ENCODE data around the gene AFAP1L1.

Gene AFAP1L1

DNA sequence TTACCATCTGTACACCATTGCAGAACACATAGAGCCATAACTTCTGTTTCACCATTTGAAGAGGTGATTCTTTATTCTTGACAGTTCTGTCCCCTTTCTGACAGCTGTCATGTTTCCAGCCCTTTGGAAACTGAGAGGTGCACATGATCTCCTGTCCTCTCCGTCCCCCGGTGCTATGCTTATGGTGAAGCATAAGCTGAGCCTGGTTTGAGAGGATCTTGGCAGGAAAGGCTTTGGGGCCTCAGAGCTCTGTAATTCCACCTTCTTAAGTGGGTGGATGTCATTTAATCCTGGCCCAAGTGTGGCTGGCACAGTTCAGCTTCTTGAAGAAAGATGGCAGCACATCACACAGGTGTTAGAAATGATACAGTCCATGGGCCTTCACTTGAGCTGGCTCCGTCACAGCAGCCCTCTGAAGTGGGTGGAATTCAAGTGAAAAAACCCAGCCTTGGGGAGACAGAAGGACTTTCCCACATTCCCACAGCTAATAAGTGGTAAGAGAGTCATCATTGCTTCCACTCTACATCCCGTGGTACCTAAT, 43.0 kb downstream of the AFAP1L1 start:
- Histone ChIP-seq H3K4me2 (ENCODE audit: low read length, poor library complexity, severe bottlenecking) (no peak overlapping the region), H2BK12ac (ENCODE audit: low read length in 2 of 2) (no peak overlapping the region), H3K23ac (ENCODE audit: low read length in 2 of 2) (no peak overlapping the region), H4K8ac (ENCODE audit: low read length) (no peak overlapping the region), H3K79me1 (replicated peaks; ENCODE audit: low read length, poor library complexity, severe bottlenecking) (no peaks in the 10 kb centered on the region), H2BK120ac (ENCODE audit: low read depth, low read length) (no peak overlapping the region), H3K36me3 (ENCODE audit: control insufficient read depth in 1 of 2, insufficient read depth in 2 of 2, low read depth in 1 of 2, low read length in 2 of 2) (peaks cover 16 to 33% of the 10 kb centered on the region in 2 experiments), H3K4me3 (ENCODE audit: insufficient read depth in 1 of 2, low read depth in 1 of 2, low read length in 2 of 2) (no peak overlapping the region), H2AFZ (ENCODE audit: low read depth, low read length) (no peak overlapping the region), H3K9me3 (ENCODE audit: control insufficient read depth, low read length) (no peaks in the 10 kb centered on the region), H2BK15ac (ENCODE audit: low read depth, poor library complexity, severe bottlenecking) (no peak overlapping the region), H3K27ac (ENCODE audit: low read length, poor library complexity, severe bottlenecking) (no peak overlapping the region), H3K27me3 (ENCODE audit: control insufficient read depth in 1 of 2, insufficient read depth in 1 of 2, low read length in 2 of 2) (no peaks in the 10 kb centered on the region), H3K18ac (ENCODE audit: low read depth in 1 of 2, low read length in 2 of 2) (no peak overlapping the region), H3K4me1 (ENCODE audit: control insufficient read depth, insufficient read depth, low read depth, low read length) (peaks cover 8% of the 10 kb centered on the region), H3K14ac (ENCODE audit: low read length in 2 of 2) (no peak overlapping the region), H2AK5ac (ENCODE audit: low read length, severe bottlenecking) (no peak overlapping the region), H2BK5ac (ENCODE audit: low read depth, low read length, poor library complexity, severe bottlenecking) (no peak overlapping the region), H4K91ac (ENCODE audit: low read length) (no peak overlapping the region), H3K4ac (ENCODE audit: low read depth in 1 of 2, low read length in 2 of 2) (no peak overlapping the region), H3K9ac (ENCODE audit: low read length) (no peak overlapping the region)
- 94% methylated on average over 4 of the region's 4 CpGs for WGBS
- DNase-seq, result no peak

DNA sequence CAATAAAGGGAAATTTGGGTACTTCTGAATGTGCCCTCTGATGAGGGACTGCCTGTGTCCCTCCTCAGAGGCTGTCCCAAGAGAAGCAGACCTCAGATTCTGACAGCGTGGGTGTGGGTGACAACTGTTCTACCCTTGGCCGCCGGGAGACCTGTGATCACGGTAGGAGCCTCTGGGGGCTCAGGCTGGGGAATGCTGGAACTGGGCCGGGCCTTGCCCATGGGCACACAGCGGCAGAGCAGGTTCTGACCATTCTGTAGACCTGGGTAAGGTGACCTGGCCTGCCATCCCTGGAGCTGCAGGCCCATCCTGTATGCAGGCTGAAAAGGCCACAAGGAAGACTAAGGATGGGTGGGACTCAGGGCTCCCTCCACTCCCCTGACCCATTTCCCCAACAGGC, 44.1 kb downstream of the AFAP1L1 start:
- Histone ChIP-seq H3K14ac (ENCODE audit: low read length in 2 of 2) (no peak overlapping the region), H3K36me3 (ENCODE audit: control insufficient read depth in 1 of 2, insufficient read depth in 2 of 2, low read depth in 1 of 2, low read length in 2 of 2) (peaks cover 14 to 29% of the 10 kb centered on the region in 2 experiments), H3K4me2 (ENCODE audit: low read length, poor library complexity, severe bottlenecking) (no peak overlapping the region), H3K4me1 (ENCODE audit: control insufficient read depth, insufficient read depth, low read depth, low read length) (peaks cover 16% of the 10 kb centered on the region), H3K27ac (ENCODE audit: low read length, poor library complexity, severe bottlenecking) (no peak overlapping the region), H2BK5ac (ENCODE audit: low read depth, low read length, poor library complexity, severe bottlenecking) (no peak overlapping the region), H3K9ac (ENCODE audit: low read length) (no peak overlapping the region), H3K23ac (ENCODE audit: low read length in 2 of 2) (no peak overlapping the region), H2AK5ac (ENCODE audit: low read length, severe bottlenecking) (no peak overlapping the region), H3K4me3 (ENCODE audit: insufficient read depth in 1 of 2, low read depth in 1 of 2, low read length in 2 of 2) (no peak overlapping the region), H3K4ac (ENCODE audit: low read depth in 1 of 2, low read length in 2 of 2) (no peak overlapping the region), H2BK15ac (ENCODE audit: low read depth, poor library complexity, severe bottlenecking) (no peak overlapping the region), H4K8ac (ENCODE audit: low read length) (no peak overlapping the region), H3K18ac (ENCODE audit: low read depth in 1 of 2, low read length in 2 of 2) (no peak overlapping the region), H2BK120ac (ENCODE audit: low read depth, low read length) (no peak overlapping the region), H4K91ac (ENCODE audit: low read length) (no peak overlapping the region), H3K79me1 (replicated peaks; ENCODE audit: low read length, poor library complexity, severe bottlenecking) (no peaks in the 10 kb centered on the region), H2BK12ac (ENCODE audit: low read length in 2 of 2) (no peak overlapping the region), H3K27me3 (ENCODE audit: control insufficient read depth in 1 of 2, insufficient read depth in 1 of 2, low read length in 2 of 2) (no peaks in the 10 kb centered on the region), H3K9me3 (ENCODE audit: control insufficient read depth, low read length) (no peaks in the 10 kb centered on the region), H2AFZ (ENCODE audit: low read depth, low read length) (no peak overlapping the region)
- 95% methylated on average over 6 of the region's 6 CpGs for WGBS
- no peak for DNase-seq

DNA sequence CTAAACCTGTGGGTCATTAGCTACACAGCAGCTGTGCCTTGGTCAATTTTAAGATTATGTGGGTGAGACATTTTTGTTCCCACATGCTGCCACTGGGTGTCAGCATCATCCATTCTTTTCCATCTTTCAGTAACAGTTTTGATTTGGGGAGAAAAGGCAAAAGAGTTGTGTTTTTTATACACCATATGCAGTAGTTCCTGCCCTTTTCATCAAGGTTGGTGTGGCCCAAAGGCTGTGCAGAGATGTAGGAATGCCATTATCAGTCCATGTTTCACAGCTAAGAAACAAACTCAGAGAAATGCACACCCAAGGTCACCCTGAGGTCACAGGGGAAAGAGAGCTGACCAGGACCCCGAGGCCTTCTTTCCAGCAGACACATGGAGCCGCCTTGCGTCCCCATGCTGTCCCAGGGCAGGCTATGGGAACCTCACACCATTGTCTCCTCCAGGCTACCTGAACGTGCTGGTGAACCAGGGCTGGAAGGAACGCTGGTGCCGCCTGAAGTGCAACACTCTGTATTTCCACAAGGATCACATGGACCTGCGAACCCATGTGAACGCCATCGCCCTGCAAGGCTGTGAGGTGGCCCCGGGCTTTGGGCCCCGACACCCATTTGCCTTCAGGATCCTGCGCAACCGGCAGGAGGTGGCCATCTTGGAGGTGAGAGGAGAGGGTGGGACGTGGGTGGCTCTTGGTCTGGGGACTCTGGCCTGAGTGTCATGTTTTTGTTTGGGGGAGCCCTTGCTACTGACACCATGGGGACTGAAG, 45.8 kb downstream of the AFAP1L1 start:
- Histone ChIP-seq H3K36me3 (ENCODE audit: control insufficient read depth in 1 of 2, insufficient read depth in 2 of 2, low read depth in 1 of 2, low read length in 2 of 2) (peaks cover 6 to 16% of the 10 kb centered on the region in 2 experiments), H2AFZ (ENCODE audit: low read depth, low read length) (no peak overlapping the region), H3K4ac (ENCODE audit: low read depth in 1 of 2, low read length in 2 of 2) (peak overlapping the region; percentile 6 to 10), H3K79me1 (replicated peaks; ENCODE audit: low read length, poor library complexity, severe bottlenecking) (no peaks in the 10 kb centered on the region), H3K27me3 (ENCODE audit: control insufficient read depth in 1 of 2, insufficient read depth in 1 of 2, low read length in 2 of 2) (no peaks in the 10 kb centered on the region), H2AK5ac (ENCODE audit: low read length, severe bottlenecking) (peak overlapping the region; percentile 26), H3K9me3 (ENCODE audit: control insufficient read depth, low read length) (no peaks in the 10 kb centered on the region), H2BK12ac (ENCODE audit: low read length in 2 of 2) (peak overlapping the region; percentile 71 to 91), H3K4me1 (ENCODE audit: control insufficient read depth, insufficient read depth, low read depth, low read length) (peaks cover 12% of the 10 kb centered on the region), H3K18ac (ENCODE audit: low read depth in 1 of 2, low read length in 2 of 2) (peak overlapping the region in 1 of 2 experiments; percentile 29), H3K4me3 (ENCODE audit: insufficient read depth in 1 of 2, low read depth in 1 of 2, low read length in 2 of 2) (no peak overlapping the region), H3K27ac (ENCODE audit: low read length, poor library complexity, severe bottlenecking) (no peak overlapping the region), H4K91ac (ENCODE audit: low read length) (peak overlapping the region; percentile 70), H2BK120ac (ENCODE audit: low read depth, low read length) (no peak overlapping the region), H3K23ac (ENCODE audit: low read length in 2 of 2) (no peak overlapping the region), H3K4me2 (ENCODE audit: low read length, poor library complexity, severe bottlenecking) (no peak overlapping the region), H3K9ac (ENCODE audit: low read length) (peak overlapping the region; percentile 11), H3K14ac (ENCODE audit: low read length in 2 of 2) (peak overlapping the region in 1 of 2 experiments; percentile 63), H2BK5ac (ENCODE audit: low read depth, low read length, poor library complexity, severe bottlenecking) (no peak overlapping the region), H2BK15ac (ENCODE audit: low read depth, poor library complexity, severe bottlenecking) (no peak overlapping the region), H4K8ac (ENCODE audit: low read length) (peak overlapping the region; percentile 2)
- peak; percentile 65 for DNase-seq
- WGBS, result 92% methylated on average over 13 of the region's 14 CpGs

DNA sequence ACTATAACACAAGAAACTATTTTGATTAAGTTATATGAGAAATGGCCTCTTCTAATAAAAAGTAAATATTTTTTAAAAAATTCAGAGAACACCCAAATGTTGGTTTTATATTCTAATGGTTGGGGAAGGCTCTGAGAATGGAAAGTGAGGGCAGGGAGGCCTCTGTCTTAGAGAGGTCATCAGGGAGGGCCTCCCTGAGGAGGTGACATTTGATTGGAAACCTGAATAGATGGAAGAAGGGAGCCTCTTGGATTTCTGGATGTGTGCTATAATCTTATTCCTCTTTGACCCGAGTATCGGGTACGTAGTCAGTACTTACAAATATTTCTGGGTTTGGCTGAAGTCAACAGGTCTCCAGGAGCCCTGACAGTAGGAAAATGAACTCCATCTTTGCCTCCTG, 47.5 kb downstream of the AFAP1L1 start:
- H2AFZ ChIP-seq (ENCODE audit: low read depth, low read length), result no peak overlapping the region
- H3K9ac ChIP-seq (ENCODE audit: low read length), result no peak overlapping the region
- H3K23ac ChIP-seq (ENCODE audit: low read length in 2 of 2), result no peak overlapping the region
- H2BK12ac ChIP-seq (ENCODE audit: low read length in 2 of 2), result peak overlapping the region in 1 of 2 experiments; percentile 97
- H3K36me3 ChIP-seq (ENCODE audit: control insufficient read depth in 1 of 2, insufficient read depth in 2 of 2, low read depth in 1 of 2, low read length in 2 of 2), result peaks cover 6 to 16% of the 10 kb centered on the region in 2 experiments
- peak overlapping the region; percentile 52 for H2BK15ac ChIP-seq (ENCODE audit: low read depth, poor library complexity, severe bottlenecking)
- H2BK5ac ChIP-seq (ENCODE audit: low read depth, low read length, poor library complexity, severe bottlenecking), result no peak overlapping the region
- no peak overlapping the region for H3K4me3 ChIP-seq (ENCODE audit: insufficient read depth in 1 of 2, low read depth in 1 of 2, low read length in 2 of 2)
- peaks cover 14% of the 10 kb centered on the region for H3K4me1 ChIP-seq (ENCODE audit: control insufficient read depth, insufficient read depth, low read depth, low read length)
- H3K79me1 ChIP-seq (replicated peaks; ENCODE audit: low read length, poor library complexity, severe bottlenecking), result no peaks in the 10 kb centered on the region
- H4K91ac ChIP-seq (ENCODE audit: low read length), result no peak overlapping the region
- peak overlapping the region; percentile 0 for H2AK5ac ChIP-seq (ENCODE audit: low read length, severe bottlenecking)
- no peak overlapping the region for H3K14ac ChIP-seq (ENCODE audit: low read length in 2 of 2)
- no peak overlapping the region for H3K27ac ChIP-seq (ENCODE audit: low read length, poor library complexity, severe bottlenecking)
- H3K9me3 ChIP-seq (ENCODE audit: control insufficient read depth, low read length), result no peaks in the 10 kb centered on the region
- no peaks in the 10 kb centered on the region for H3K27me3 ChIP-seq (ENCODE audit: control insufficient read depth in 1 of 2, insufficient read depth in 1 of 2, low read length in 2 of 2)
- no peak overlapping the region for H3K18ac ChIP-seq (ENCODE audit: low read depth in 1 of 2, low read length in 2 of 2)
- no peak overlapping the region for H3K4me2 ChIP-seq (ENCODE audit: low read length, poor library complexity, severe bottlenecking)
- H2BK120ac ChIP-seq (ENCODE audit: low read depth, low read length), result no peak overlapping the region
- no peak overlapping the region for H4K8ac ChIP-seq (ENCODE audit: low read length)
- 97% methylated on average over 3 of the region's 3 CpGs for WGBS
- no peak for DNase-seq
- peak overlapping the region in 1 of 2 experiments; percentile 40 for H3K4ac ChIP-seq (ENCODE audit: low read depth in 1 of 2, low read length in 2 of 2)
